ENCODE measurements around the gene HELZ2. TPM values are rescaled to one million over a fixed set of nuclear protein-coding genes. Genes with fewer than 3 reads are reported as not detected.
A peak's percentile ranks its signal among the peaks of the same experiment; 100 is the strongest.

Gene HELZ2
- total RNA-seq, 1 experiment from 2014 or later: 135 TPM

- DNase-seq: peak; percentile 90
Observed at GRCh38 chr20:63536997-63537524, 37.0 kb downstream of the HELZ2 start, which contains the start of gene PTK6. TSS of gene PTK6 (minus strand) at chr20:63537376. CDS start at chr20:63537314, 62 bp downstream.

GRCh38 chr20:63536241-63536977 is 37.6 kb downstream of the HELZ2 start:
- peaks cover 70% of the 10 kb centered on the region for H3K4me1 Mint-ChIP-seq (ENCODE audit: low read depth, unreplicated experiment)
- CTCF ChIA-PET: interaction anchor here (0.6 to 3.2 kb wide), 13 partner anchors 10 to 444 kb away, joined by 3 to 37 read pairs (median 10); partner anchors contain the start of genes ARFRP1, HELZ2, PPDPF and PRPF6
- H3K27me3 Mint-ChIP-seq (ENCODE audit: unreplicated experiment): no peaks in the 10 kb centered on the region
- no peaks in the 10 kb centered on the region for H3K9me3 Mint-ChIP-seq (ENCODE audit: low read depth, unreplicated experiment)
- TF ChIP-seq, protein P1, sequence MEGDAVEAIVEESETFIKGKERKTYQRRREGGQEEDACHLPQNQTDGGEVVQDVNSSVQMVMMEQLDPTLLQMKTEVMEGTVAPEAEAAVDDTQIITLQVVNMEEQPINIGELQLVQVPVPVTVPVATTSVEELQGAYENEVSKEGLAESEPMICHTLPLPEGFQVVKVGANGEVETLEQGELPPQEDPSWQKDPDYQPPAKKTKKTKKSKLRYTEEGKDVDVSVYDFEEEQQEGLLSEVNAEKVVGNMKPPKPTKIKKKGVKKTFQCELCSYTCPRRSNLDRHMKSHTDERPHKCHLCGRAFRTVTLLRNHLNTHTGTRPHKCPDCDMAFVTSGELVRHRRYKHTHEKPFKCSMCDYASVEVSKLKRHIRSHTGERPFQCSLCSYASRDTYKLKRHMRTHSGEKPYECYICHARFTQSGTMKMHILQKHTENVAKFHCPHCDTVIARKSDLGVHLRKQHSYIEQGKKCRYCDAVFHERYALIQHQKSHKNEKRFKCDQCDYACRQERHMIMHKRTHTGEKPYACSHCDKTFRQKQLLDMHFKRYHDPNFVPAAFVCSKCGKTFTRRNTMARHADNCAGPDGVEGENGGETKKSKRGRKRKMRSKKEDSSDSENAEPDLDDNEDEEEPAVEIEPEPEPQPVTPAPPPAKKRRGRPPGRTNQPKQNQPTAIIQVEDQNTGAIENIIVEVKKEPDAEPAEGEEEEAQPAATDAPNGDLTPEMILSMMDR (IDR thresholded peaks at IDR 0.05; ENCODE audit: unreplicated experiment): no peak
- peak overlapping the region; percentile 89 for H3K4me3 Mint-ChIP-seq (ENCODE audit: low read depth, unreplicated experiment)
- intact Hi-C loops (cut with micrococcal nuclease; ENCODE audit: unreplicated experiment): loop anchor here (5.0 kb wide), 3 partner anchors 41 to 436 kb away; no protein-coding TSS in a partner anchor
- H3K36me3 Mint-ChIP-seq (ENCODE audit: insufficient read depth, unreplicated experiment): peaks cover 71% of the 10 kb centered on the region
- H3K27ac Mint-ChIP-seq (ENCODE audit: unreplicated experiment): peak overlapping the region; percentile 84
- peak; percentile 66 for DNase-seq
- BruUV-seq (replicated peaks): no TSS peak

More at GRCh38 chr20:63536997-63537524, 37.0 kb downstream of the HELZ2 start, which contains the start of gene PTK6:
- peak within 1 kb of the TSS; percentile 84 for H3K27ac Mint-ChIP-seq (ENCODE audit: unreplicated experiment)
- TSS peak; percentile 52 for BruUV-seq (replicated peaks)
- H3K9me3 Mint-ChIP-seq (ENCODE audit: low read depth, unreplicated experiment): no peaks in the 10 kb centered on the region
- H3K4me1 Mint-ChIP-seq (ENCODE audit: low read depth, unreplicated experiment): peaks cover 66% of the 10 kb centered on the region
- no peaks in the 10 kb centered on the region for H3K27me3 Mint-ChIP-seq (ENCODE audit: unreplicated experiment)
- CTCF ChIA-PET: interaction anchor here (0.6 to 3.2 kb wide), 27 partner anchors 9 to 582 kb away, joined by 3 to 37 read pairs (median 7); partner anchors contain the start of genes ARFRP1, HELZ2, PPDPF and PRPF6
- H3K36me3 Mint-ChIP-seq (ENCODE audit: insufficient read depth, unreplicated experiment): peaks cover 67% of the 10 kb centered on the region
- H3K4me3 Mint-ChIP-seq (ENCODE audit: low read depth, unreplicated experiment): peak within 1 kb of the TSS; percentile 89
- intact Hi-C loops (cut with micrococcal nuclease; ENCODE audit: unreplicated experiment): loop anchor here (5.0 kb wide), 3 partner anchors 40 to 435 kb away; no protein-coding TSS in a partner anchor
- TF ChIP-seq, protein P1 (IDR thresholded peaks at IDR 0.05; ENCODE audit: unreplicated experiment): no peak

- CTCF ChIA-PET: interaction anchor here (0.7 to 1.5 kb wide), 5 partner anchors 8 to 226 kb away, joined by 3 to 9 read pairs (median 3); no protein-coding TSS in a partner anchor
- H3K4me1 Mint-ChIP-seq (ENCODE audit: low read depth, unreplicated experiment): peaks cover 68% of the 10 kb centered on the region
- H3K9me3 Mint-ChIP-seq (ENCODE audit: low read depth, unreplicated experiment): no peaks in the 10 kb centered on the region
- no TSS peak for BruUV-seq (replicated peaks)
- intact Hi-C loops (cut with micrococcal nuclease; ENCODE audit: unreplicated experiment): loop anchor here (5.0 kb wide), 3 partner anchors 42 to 437 kb away; no protein-coding TSS in a partner anchor
- H3K27ac Mint-ChIP-seq (ENCODE audit: unreplicated experiment): peak overlapping the region; percentile 77
- H3K4me3 Mint-ChIP-seq (ENCODE audit: low read depth, unreplicated experiment): peak overlapping the region; percentile 66
- peak; percentile 51 for DNase-seq
- TF ChIP-seq, protein P1 (IDR thresholded peaks at IDR 0.05; ENCODE audit: unreplicated experiment): no peak
- no peaks in the 10 kb centered on the region for H3K27me3 Mint-ChIP-seq (ENCODE audit: unreplicated experiment)
- peaks cover 81% of the 10 kb centered on the region for H3K36me3 Mint-ChIP-seq (ENCODE audit: insufficient read depth, unreplicated experiment)
Observed at GRCh38 chr20:63534831-63535651, 39.0 kb downstream of the HELZ2 start.

DNA sequence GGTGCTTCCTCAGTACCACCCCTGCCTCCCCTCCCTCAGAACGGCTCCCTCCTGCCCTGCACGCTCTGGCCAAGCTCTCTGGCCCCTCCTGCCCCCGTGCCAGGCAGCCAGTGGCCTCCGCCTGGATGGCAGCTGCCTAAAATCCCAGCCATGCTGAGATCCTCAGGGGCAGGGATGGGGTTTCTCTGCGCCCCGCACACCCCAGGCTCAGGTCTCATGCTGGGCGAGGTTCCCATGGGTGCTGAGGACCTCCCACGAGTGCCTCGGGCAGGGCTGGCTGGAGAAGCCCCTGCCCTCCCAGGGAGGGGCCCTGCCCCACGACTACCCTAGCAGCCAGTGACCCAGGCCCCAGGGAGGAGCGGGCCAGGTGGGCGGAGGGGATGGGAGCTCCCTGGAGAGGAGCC is 39.6 kb downstream of the HELZ2 start:
- H3K36me3 Mint-ChIP-seq (ENCODE audit: insufficient read depth, unreplicated experiment): peaks cover 87% of the 10 kb centered on the region
- no peak for DNase-seq
- no peaks in the 10 kb centered on the region for H3K27me3 Mint-ChIP-seq (ENCODE audit: unreplicated experiment)
- peak overlapping the region; percentile 66 for H3K4me3 Mint-ChIP-seq (ENCODE audit: low read depth, unreplicated experiment)
- TF ChIP-seq, protein P1 (IDR thresholded peaks at IDR 0.05; ENCODE audit: unreplicated experiment): no peak
- H3K9me3 Mint-ChIP-seq (ENCODE audit: low read depth, unreplicated experiment): no peaks in the 10 kb centered on the region
- intact Hi-C loops (cut with micrococcal nuclease; ENCODE audit: unreplicated experiment): no loop called here
- BruUV-seq (replicated peaks): no TSS peak
- CTCF ChIA-PET: interaction anchor here (0.7 to 1.2 kb wide), 3 partner anchors 50 to 225 kb away, joined by 3 to 9 read pairs (median 3); no protein-coding TSS in a partner anchor
- H3K4me1 Mint-ChIP-seq (ENCODE audit: low read depth, unreplicated experiment): peaks cover 62% of the 10 kb centered on the region
- peak overlapping the region; percentile 63 for H3K27ac Mint-ChIP-seq (ENCODE audit: unreplicated experiment)

All from Calu3 (cell line).